Measurements from ENCODE around the gene PIGS.

- TF ChIP-seq SIN3A (IDR thresholded peaks at IDR 0.05; ENCODE audit: borderline replicate concordance, low read depth, low read length) (no peak), CTCF (IDR thresholded peaks at IDR 0.05) (no peak), REST (IDR thresholded peaks at IDR 0.05; ENCODE audit: low read depth, low read length) (no peak), MXI1 (IDR thresholded peaks at IDR 0.05; ENCODE audit: low read depth, low read length) (no peak)
These were observed 29.9 kb downstream of the PIGS start for GRCh38 chr17:28541439-28541838.

Measured in SK-N-SH (cell line).